SH-SY5Y (cell line): Measurements from ENCODE around the gene AMBRA1.

Source experiments
- GATA2 ChIP-seq: IDR thresholded peaks from 2 replicates; pipeline ENCODE4 v1.6.1; 2011; ENCODE audit warnings: mild to moderate bottlenecking, low read depth, low read length
- GATA3 ChIP-seq: IDR thresholded peaks from 2 replicates; pipeline ENCODE4 v1.6.1; 2011; ENCODE audit warnings: low read depth, mild to moderate bottlenecking, low read length, moderate library complexity

DNA sequence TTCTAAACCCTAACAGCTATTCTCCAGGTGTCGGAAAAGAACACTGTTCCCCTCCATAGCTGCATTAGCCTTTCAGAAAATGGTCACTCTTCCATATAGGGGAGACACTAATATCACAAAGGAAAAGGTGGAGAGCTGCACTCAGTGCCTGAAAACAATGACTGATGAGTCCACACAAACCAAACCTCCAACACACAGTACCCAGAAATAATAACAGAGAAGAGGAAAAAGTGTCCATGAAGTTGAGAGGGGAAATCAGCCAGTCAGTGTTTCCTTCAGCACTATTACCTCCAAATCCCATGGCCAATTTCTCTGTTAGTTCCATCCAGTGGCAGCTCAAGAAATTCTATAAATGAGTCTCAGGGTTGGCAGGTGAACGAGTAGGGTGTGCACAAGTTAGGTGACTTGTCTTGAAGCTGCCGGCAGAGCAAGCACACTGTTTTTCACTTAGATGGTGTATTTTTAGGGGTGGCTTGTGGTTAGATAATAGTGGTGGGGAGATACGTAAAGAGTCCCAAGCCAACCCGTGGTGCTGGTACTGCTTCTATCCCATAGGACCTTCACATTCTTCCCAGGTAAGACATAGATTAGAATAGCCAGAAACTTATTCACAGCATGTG is 117.8 kb downstream of the AMBRA1 start:
- no peak for TF ChIP-seq GATA3
- TF ChIP-seq GATA2, result no peak
